Neural crest cell (in vitro differentiated cells): ENCODE results near the gene UPF3A. TPM values are rescaled to one million over a fixed set of nuclear protein-coding genes. Genes with fewer than 3 reads are reported as not detected.

Experiments
- DNase-seq: peaks from one replicate; pipeline ENCODE4 v3.0.0; 2021; ENCODE audit warnings: low read depth, mixed read lengths, low spot score
- H3K27ac Mint-ChIP-seq: one replicate; pipeline ENCODE4 v1.8.0; 2021; ENCODE audit warnings: mild to moderate bottlenecking, mixed read lengths; ENCODE audit not compliant: unreplicated experiment
- H3K27me3 Mint-ChIP-seq: 2 replicates; pipeline ENCODE4 v1.8.0; 2021; ENCODE audit warnings: low read depth, mild to moderate bottlenecking, mixed read lengths
- H3K36me3 Mint-ChIP-seq: 2 replicates; pipeline ENCODE4 v1.8.0; 2021; ENCODE audit warnings: low read depth, mild to moderate bottlenecking, mixed read lengths
- H3K4me1 Mint-ChIP-seq: 2 replicates; pipeline ENCODE4 v1.8.0; 2021; ENCODE audit warnings: mixed read lengths
- H3K4me3 Mint-ChIP-seq: one replicate; pipeline ENCODE4 v1.8.0; 2021; ENCODE audit warnings: mild to moderate bottlenecking, mixed read lengths
- H3K9me3 Mint-ChIP-seq: 2 replicates; pipeline ENCODE4 v1.8.0; 2021; ENCODE audit warnings: mixed read lengths
- CTCF ChIP-seq: fragments of 200-600 bp; sonication (generic); conservative IDR thresholded peaks from 2 replicates; pipeline ENCODE4 v1.5.0; 2021; ENCODE audit warnings: antibody characterized with exemption, mild to moderate bottlenecking
- total RNA-seq: library from RNA; stranded (reverse); gene quantifications from 2 replicates; pipeline ENCODE4 v1.2.1, GENCODE V29; 2021

UPF3A gene
- total RNA-seq, 1 donor from 2014 or later: 84.7 TPM

- peak overlapping the region; percentile 77 for H3K4me3 Mint-ChIP-seq
- H3K27me3 Mint-ChIP-seq: no peaks in the 10 kb centered on the region
- no peak for DNase-seq
Observed at GRCh38 chr13:114284680-114285079, 3.3 kb downstream of the UPF3A start.

GRCh38 chr13:114285166-114285808 lies 3.9 kb downstream of the UPF3A start:
- H3K4me3 Mint-ChIP-seq: peak overlapping the region; percentile 77
- H3K27ac Mint-ChIP-seq: no peak overlapping the region
- H3K36me3 Mint-ChIP-seq: peaks cover 32% of the 10 kb centered on the region
- no peak for DNase-seq
- no peaks in the 10 kb centered on the region for H3K9me3 Mint-ChIP-seq
- no peak for TF ChIP-seq CTCF
- H3K27me3 Mint-ChIP-seq: no peaks in the 10 kb centered on the region
- peaks cover 28% of the 10 kb centered on the region for H3K4me1 Mint-ChIP-seq

More at GRCh38 chr13:114284680-114285079, 3.3 kb downstream of the UPF3A start:
- no peak for TF ChIP-seq CTCF
- Mint-ChIP-seq H3K27ac (no peak overlapping the region), H3K4me1 (peaks cover 34% of the 10 kb centered on the region), H3K9me3 (no peaks in the 10 kb centered on the region), H3K36me3 (peaks cover 32% of the 10 kb centered on the region)

- Mint-ChIP-seq H3K9me3 (no peaks in the 10 kb centered on the region), H3K4me1 (peaks cover 21% of the 10 kb centered on the region), H3K27me3 (no peaks in the 10 kb centered on the region), H3K4me3 (no peak overlapping the region), H3K27ac (peak overlapping the region; percentile 1), H3K36me3 (peaks cover 35% of the 10 kb centered on the region)
- no peak for TF ChIP-seq CTCF
- DNase-seq: no peak
Observed at GRCh38 chr13:114286808-114287207, 5.4 kb downstream of the UPF3A start.

- no peak overlapping the region for H3K27ac Mint-ChIP-seq
- no peak overlapping the region for H3K4me3 Mint-ChIP-seq
- H3K4me1 Mint-ChIP-seq: peaks cover 15% of the 10 kb centered on the region
- peaks cover 34% of the 10 kb centered on the region for H3K36me3 Mint-ChIP-seq
- no peak for TF ChIP-seq CTCF
- no peak for DNase-seq
- no peaks in the 10 kb centered on the region for H3K9me3 Mint-ChIP-seq
- H3K27me3 Mint-ChIP-seq: no peaks in the 10 kb centered on the region
Observed at GRCh38 chr13:114288157-114288591, 6.8 kb downstream of the UPF3A start.

GRCh38 chr13:114296448-114296847 lies 15.0 kb downstream of the UPF3A start:
- DNase-seq: no peak
- no peaks in the 10 kb centered on the region for H3K9me3 Mint-ChIP-seq
- no peak overlapping the region for H3K27ac Mint-ChIP-seq
- H3K27me3 Mint-ChIP-seq: no peaks in the 10 kb centered on the region
- H3K4me3 Mint-ChIP-seq: no peak overlapping the region
- H3K36me3 Mint-ChIP-seq: peaks cover 15% of the 10 kb centered on the region
- no peaks in the 10 kb centered on the region for H3K4me1 Mint-ChIP-seq
- no peak for TF ChIP-seq CTCF
